Inflammatory macrophage treated with lipopolysaccharide for 1 hour (primary cell): ENCODE data around the gene CHRNA5.
"Not testable (repeated sequence)": the region's sequence is repeated elsewhere in the genome, so short reads cannot be mapped to it uniquely, and the experiment has no call there.

Experiments
- DNase-seq, 2 donors: peaks; one replicate each; pipeline ENCODE4 v3.0.0-alpha.2; 2020 to 2022

Gene CHRNA5

DNA sequence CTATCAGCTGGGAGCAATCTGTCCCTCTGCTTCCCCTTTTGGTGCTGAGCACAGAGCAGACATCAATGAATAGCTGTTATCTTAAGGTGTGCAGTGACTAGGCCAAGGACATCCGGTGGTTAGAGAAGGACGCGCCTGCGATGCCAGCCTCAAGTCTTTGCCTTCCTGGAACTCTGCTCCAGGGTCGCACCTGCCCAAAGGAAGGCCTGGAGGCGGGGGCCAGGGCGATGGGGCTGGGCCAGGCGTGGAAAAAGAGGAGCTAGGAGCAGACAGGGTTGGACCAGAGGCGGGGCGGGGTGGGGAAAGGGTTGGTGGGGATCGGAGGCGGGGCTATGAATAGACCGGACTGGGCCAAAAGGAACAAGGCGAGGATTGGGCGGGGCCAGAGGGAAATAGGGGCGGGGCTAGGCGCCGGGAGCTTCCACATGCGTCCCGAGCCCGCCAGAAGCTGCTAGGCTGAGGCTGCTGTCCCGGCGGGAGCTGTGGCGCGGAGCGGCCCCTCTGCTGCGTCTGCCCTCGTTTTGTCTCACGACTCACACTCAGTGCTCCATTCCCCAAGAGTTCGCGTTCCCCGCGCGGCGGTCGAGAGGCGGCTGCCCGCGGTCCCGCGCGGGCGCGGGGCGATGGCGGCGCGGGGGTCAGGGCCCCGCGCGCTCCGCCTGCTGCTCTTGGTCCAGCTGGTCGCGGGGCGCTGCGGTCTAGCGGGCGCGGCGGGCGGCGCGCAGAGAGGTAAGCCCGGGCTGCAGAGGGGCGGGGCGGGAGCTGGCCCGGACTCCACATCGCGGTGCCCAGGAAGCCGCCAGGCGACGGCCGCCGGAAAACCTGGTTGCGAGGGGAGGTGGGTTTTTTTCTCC is at the start of gene CHRNA5:
Gene CHRNA5 (plus strand): TSS at position 424 of the 854 bp plus-strand sequence. CDS start 200 bp downstream, at position 624.
- DNase-seq = peak; percentile 70 to 76

DNA sequence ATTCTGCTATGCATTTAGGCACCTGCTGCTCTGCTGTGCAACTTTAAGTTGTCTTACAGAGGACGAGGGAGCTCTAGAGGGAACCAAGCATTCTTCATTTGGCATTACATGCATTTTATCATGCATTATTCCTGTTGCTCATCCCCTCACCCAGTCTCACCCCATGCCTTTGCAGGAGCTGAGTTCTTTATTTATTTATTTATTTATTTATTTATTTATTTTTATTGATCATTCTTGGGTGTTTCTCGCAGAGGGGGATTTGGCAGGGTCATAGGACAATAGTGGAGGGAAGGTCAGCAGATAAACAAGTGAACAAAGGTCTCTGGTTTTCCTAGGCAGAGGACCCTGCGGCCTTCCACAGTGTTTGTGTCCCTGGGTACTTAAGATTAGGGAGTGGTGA is 45.3 kb upstream of the CHRNA5 start:
- DNase-seq = not testable (repeated sequence)

DNA sequence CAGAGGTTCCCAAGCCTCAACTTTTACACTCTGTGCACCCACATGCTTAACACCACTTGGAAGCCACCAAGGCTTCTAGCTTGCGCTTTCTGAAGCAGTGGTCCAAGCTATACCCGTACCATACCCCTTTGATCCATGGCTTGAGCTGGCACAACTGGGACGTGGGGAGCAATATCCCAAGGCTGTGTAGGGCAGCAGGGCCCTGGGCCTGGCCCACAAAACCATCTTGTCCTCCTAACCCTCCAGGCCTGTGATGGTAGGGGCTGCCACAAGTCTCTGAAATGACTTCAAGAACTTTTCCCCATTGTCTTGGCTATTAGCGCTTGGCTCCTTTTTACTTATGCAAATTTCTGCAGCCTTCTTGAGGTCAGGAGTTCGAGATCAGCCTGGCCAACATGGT is 41.1 kb upstream of the CHRNA5 start:
- no peak for DNase-seq

DNA sequence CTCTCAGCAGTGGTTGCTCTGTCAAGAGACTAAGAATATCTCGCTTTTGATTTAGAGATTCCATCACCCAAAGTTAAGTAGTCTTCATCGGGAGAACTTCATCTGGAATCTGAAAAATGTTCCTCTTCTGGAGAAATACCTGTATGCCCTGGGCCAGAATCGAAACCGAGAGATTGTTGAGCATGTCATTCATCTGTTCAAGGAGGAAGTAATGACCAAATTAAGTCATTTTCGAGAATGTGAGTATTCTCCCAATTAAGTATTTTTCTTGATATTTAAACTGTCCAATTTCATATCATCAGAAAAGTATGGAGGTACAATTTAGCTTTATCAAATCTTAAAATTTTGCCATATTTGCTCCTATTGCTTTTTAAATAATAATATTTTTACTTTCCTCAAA is 38.0 kb upstream of the CHRNA5 start:
- no peak for DNase-seq

DNA sequence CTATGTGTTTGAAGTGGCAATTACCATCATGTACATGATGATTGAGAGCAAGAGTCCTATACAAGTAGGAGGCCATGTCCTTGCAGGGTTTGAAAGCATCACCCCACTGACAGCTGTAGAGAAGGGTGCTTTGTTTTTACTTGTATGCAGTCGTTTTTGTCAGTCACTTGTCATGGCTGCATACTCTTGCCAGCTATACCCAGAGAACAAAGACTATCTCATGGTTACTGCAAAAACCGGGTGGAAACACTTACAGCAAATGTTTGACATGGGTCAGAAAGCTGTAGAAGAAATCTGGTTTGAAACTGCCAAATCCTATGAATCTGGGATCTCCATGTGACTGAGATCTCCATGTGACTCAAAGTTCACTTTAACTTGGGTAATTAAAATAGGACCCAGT is 32.0 kb upstream of the CHRNA5 start:
- DNase-seq = no peak

DNA sequence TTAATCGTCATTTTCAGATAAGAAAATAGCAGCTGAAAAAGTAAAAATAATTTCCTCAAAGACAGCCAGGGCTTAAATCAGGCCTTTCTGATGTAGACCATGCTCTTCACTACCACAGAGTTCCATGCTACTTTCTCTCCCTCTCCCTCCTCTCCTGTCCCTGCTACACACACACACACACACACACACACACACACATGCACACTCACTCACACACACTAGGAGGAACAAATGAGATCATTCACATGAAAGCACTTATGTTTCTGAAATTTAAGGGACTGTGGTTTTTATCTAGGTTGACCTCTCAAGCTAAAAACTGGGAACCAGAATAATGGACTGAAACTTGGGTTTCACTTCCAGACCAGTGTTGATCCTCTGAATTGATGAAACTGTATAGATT is 29.2 kb upstream of the CHRNA5 start:
- peak in 1 of 2 donors; percentile 3 for DNase-seq

DNA sequence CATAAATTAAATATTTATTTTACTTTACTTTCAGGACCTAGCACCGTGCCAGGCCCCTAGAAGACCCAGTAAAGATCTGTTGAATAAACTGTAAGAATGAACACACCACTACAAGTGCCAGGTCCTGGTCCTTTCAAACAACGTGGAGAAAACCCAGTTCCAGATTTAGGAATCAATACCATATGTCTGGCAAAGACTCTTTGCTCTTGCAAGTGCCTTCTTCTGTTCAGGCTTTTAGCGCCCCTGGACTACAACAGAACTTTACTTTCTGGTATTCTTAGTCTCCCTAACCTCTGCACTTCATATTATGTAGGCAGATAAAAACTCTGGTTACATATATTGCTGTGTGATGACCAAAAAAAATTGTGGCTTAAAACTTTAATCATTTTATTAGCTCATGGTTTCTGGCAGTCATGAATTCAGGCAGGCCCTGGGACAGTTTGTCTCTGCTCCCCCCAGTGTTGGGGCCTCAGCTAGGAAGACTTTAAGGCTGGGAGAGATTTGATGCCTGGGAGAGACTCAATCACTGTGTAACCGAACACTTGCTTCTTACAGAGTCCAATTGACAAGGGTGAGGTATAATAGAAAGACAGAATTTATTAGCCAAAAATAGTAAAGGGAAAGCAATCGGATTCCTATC is 27.9 kb upstream of the CHRNA5 start:
- DNase-seq = no peak

DNA sequence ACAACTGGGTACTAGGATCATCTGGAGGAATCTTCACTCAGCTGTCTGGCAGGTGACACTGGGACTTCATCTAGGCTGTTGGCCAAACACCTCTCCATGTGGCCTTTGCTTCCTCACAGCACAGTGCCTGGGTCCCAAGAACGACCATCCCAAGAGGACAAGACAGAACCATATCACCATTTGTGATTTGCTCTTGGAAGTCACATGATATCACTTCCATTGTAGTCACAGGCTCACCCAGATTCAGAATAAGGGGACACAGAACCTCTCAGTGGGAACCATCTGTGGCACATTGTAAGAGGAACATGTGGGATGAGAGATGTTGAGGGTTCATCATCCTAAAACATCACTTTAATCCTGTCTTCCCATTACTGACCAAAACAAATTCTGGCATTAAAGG is 27.0 kb upstream of the CHRNA5 start:
- DNase-seq = no peak

DNA sequence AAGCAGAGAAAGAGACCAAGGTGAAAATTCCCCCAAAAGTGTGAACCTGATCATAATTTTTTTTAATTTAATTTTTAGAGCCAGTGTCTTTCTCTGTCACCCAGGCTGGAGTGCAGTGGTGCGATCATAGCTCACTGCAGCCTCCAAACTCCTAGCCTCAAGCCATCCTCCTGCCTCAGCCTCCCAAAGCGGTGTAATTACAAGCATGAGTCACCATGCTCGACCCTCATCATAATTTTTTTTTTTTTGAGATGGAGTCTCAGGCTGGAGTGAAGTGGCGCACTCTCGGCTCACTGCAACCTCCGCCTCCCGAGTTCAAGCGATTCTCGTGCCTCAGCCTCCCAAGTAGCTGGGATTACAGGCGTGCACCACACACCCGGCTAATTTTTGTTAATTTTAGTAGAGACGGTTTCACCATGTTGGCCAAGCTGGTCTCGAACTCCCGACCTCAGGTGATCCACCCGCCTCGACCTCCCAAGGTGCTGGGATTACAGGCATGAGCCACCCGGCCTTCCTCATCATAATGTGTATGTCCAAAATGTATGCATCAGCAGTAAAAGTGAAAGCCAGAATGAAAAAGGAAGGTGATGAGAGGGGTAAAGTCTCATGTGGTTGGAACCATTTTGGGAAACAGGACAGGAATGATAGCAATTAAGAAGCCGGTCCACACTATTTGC is 25.7 kb upstream of the CHRNA5 start:
- DNase-seq = peak; percentile 32 to 50

DNA sequence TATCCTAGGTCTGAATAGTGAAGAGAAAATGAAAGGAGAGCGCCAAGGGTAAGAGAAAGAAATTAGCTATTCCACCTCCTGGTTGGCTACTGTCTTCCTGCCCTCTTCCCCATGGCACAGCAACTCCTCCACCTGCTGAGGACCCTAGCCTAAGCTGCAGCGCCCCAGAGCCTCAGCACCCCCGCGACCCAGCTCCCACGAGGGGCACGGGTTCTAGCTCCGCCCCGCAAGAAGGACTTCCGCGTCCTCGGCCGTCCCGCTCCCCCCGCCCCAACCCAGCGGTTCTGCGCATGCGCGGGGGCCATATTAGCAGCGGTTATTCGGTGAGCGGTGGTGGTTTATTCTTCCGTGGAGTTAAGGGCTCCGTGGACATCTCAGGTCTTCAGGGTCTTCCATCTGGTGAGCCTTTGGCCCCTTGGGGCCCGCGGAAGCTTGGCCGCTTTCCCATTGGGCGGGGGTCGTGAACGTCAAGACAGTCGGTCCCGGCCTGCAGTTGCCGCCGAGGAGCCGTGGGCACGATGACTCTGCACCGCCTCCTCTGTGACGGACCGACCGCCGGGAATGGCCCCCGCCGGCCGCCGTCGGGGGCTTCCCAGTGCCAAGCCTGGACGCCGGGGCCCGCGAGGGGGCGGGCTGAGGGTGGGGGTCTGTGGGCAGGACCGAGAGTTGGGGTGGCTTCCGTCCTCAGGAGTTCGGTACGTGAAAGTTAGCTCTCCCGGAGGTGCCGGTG is 25.0 kb upstream of the CHRNA5 start, which contains the start of gene PSMA4:
Gene PSMA4 (plus strand): TSS at position 304 of the 730 bp plus-strand sequence. CDS start 1,484 bp downstream, outside the sequence.
- DNase-seq = peak; percentile 82 to 94

DNA sequence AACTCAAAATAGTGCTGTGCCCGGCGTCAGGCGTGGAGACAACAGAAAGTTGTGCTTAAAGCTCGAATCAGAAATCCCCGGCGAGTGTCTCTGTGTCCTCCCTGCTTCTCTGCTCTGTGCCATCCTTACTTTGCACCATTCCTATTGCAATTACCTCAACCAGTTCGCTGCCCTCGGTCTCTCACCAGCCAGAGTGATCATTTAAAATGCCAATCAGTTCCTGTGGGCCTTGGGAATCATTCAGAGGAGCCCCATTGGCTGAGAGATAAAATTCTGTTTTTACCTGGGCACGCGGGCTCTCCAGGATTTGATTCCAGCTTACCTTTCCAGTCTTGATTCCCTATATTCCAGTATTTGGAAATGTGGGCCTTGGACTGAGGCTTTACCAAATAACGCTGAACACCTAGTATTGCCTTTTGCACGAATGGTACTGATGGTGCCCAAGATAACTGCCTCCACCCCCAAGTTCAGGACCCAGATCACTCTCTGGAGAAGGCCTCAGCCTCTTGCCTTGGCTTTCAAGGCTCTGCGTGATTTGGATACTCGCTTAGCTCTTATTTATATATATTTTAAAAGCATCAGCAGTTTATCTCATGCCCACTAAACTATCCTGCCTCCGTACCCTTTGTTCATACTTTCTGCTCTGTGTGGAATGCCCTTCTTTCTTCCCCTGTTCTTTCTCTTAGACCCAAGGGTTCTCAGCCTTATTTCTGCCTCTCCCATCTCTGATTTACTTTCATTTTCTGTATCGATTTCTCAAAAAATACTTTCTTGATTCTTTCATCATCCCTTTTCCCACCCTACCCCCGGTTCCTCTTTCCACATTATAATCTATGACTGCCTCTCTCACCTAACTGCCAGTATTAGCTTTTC is 24.2 kb upstream of the CHRNA5 start:
- peak; percentile 65 to 77 for DNase-seq

DNA sequence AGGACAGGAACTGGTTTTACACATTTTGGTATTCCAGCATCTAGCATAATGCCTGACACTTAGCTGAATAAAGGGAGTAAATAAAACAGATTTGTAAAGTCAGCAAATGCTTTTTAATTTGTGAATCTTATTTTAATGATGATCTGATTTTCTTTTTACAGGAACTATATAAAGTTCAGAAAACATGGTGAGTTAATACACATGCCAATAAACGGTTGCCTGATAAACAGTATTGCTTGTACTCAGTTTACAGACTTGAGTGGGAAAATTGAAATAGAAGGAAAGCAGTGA is 23.6 kb upstream of the CHRNA5 start:
- no peak for DNase-seq

DNA sequence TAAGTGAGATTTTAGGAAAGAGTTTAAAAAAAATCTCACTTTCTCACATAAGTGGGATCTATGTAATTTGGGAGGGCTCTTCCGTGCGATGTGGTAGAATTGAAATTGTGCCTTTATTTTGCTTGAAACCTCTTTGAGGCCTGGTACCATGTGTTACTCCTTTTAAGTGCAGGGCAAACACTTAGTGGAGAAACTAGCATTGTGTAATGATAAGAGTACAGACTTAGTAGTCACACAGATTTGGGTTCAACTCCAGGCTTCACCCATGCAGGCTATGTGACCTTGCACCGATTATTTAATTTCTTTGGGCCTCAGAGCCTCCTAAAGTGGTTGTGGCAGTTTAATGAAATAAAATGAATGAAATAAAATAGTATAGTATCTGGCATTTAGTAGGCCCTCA is 22.7 kb upstream of the CHRNA5 start:
- no peak for DNase-seq

DNA sequence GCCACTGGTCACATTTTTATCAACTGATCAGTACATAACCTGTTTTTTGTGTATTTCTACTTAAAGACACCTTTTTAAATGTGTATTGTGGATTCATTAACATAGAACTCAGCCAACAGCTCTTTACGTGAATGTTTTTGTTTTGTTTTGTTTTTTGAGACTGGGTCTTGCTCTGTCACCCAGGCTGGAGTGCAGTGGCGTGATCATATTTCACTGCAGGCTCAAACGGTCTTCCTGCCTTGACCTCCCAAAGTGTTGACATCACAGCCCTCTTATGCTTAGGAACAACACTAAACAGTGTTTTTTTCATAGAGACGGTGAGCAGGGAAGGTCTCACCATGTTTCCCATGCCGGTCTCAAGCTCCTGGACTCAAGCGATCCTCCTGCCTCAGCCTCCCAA is 15.1 kb upstream of the CHRNA5 start:
- DNase-seq = no peak

DNA sequence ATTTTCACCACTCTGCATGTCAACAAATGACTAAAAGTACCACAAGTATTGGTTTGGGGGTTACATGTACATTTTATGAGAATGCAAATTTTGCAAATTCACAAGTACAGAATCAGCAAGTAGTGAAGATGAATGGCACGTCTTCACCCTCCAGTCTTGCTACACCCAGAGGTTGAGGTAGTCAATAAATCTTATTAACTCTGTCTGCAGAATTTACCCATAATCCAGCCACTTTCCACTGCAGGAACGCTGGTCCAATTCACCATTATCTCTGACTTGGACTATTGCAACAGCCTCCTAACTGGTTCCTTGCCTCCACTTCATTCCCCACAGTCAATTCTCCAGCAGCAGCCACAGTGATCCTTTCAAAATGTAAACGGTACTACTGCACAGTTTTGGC is 14.5 kb upstream of the CHRNA5 start:
- DNase-seq = no peak

DNA sequence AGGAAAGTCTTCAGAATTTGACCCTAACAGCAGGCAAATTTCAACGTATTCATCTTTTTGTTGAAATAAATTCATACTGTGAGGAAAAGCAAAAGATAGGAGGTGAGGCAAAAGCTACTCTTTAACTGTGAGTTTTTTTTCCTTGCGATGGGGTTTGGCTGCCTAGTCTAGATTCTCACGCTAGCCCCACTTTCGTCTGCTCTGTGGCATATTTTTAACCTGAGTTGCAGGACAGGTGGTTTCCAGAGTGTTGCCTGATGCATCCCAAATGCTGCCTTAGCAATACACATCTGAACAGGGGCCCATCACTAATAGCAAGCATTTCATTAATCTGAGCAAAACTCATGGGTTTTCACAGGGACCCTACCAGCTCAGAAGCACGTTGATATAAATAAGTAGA is 13.4 kb upstream of the CHRNA5 start:
- DNase-seq = no peak

DNA sequence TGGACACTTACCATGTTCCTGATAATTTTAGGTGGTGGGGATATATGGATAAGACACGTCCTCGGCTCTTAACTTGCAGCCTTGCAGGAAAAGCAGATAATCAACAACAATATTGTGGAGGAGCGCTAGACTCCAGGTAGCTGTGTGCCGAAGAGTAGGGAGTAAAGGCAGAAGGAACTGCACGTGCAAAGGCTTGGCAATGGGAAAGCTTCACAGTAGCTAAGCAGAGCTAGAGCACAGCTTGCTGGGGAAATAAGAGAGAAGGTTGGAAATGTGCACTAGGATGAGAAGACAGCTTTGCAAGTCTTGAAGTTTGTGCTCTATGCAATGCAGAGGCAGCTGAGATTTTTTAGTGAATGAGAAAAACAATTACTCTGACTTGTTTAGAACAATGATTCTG is 12.7 kb upstream of the CHRNA5 start:
- DNase-seq = no peak

DNA sequence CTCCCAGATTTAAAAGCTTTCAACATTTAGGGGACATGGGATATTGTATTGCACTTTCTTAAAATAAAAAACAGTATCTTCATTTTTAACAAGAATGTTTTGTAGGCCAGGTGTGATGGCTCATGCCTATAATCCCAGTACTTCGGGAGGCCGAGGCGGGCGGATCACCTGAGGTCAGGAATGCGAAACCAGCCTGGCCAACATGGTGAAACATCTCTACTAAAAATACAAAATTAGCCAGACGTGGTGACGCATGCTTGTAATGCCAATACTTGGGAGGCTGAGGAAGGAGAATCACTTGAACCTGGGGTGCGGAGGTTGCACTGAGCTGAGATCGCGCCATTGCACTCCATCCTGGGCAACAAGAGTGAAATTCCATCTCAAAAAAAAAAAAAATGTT is 5.1 kb upstream of the CHRNA5 start:
- not testable (repeated sequence) for DNase-seq

DNA sequence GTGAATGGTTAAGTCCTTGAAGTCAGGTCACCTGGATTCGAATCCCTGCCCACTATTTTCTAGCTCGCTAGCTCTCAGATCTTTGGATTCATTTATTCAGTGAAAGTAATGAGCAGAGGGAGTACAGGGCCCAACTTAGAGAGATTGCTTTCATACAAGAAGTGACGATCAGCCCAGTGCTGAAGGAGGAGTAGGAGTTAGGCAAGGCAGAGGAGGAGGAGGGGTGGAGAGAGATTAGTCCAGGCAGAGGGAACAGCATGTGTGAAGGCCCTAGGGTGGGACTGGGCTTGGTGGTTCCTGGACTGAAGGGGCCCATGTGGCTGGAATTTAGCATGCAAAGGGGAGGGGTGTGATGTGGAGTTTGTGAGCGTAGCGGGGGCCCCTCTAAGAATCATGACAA is 3.8 kb upstream of the CHRNA5 start:
- DNase-seq = no peak

DNA sequence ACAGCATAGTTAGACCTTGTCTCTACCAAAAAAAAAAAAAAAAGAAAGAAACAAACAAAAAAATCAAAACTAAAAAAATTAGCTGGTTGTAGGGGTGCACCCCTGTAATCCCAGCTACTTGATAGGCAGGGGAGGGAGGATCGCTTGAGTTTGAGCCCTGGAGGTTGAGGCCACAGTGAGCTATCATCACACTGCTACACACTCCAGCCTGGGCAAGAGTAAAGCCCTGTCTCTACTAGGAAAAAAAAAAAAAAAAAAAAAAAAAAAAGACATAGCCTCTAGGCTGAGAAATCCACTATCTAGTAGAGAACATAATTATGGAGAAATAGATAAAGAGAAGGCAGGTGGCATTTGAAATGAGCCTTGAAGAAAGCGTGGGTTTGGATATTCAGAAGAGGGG is 2.2 kb upstream of the CHRNA5 start:
- no peak for DNase-seq

DNA sequence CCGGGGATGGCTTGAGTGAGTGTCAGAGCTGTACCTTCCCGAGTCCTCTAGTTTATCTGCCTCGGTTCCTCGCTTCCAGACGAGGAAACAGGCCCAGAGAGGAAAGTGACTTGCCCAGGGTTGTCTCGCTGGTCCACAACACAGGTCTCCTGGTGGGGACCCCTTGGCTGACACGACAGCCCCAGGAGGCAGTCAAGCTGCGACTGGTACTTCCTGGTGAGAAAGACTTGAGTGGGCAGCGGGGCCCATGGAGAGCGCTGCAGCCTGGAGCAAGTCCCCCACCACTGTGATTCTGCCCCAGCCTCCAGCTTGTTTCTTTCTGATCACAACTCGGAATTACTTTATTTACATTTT is 600 bp upstream of the CHRNA5 start:
- DNase-seq = no peak
